K562 (cell line): ENCODE data around the gene CPE. TPM values are rescaled to one million over a fixed set of nuclear protein-coding genes. Genes with fewer than 3 reads are reported as not detected.

Source experiments
- ATAC-seq: fragments of 200-7000 bp; cut with Tn5 transposase; 3 replicates; pipeline ENCODE4 v1.9.1; 2020; ENCODE audit warnings: moderate library complexity
- BruUV-seq: library from RNA; stranded (reverse); fragments of 400-500 nt; replicated peaks from 2 replicates; lab custom pipeline; 2021; lab: Mats Ljungman, UMichigan
- CTCF ChIA-PET: fragments of 300-600 bp; formaldehyde crosslinking; extraction: SDS; loops from one replicate; lab custom pipeline; 2021; ENCODE audit warnings: low intra/inter-chr PET ratio; lab: Yijun Ruan, JAX
- POLR2A ChIA-PET: fragments of 300-600, 350-650 bp; sonication (Branson Sonifier 250); formaldehyde crosslinking; extraction: SDS; loops from one replicate; lab custom pipeline; 2021; ENCODE audit warnings: antibody characterized with exemption, inconsistent platforms; lab: Yijun Ruan, JAX
- DNase-seq, 4 experiments: peaks; one replicate each; pipeline versions ENCODE4 v3.0.0 to v3.0.0-alpha.2; 2011 to 2018; ENCODE audit warnings: low spot score in 3 of 4, mixed read lengths in 3 of 4; ENCODE audit errors: extremely low read depth in 1 of 4
- FAIRE-seq: peaks from 2 replicates; lab custom pipeline; 2011; peaks lifted over from hg19 to GRCh38; lab: Jason Lieb, UNC
- H2AFZ ChIP-seq: 2 replicates; pipeline ENCODE4 v1.6.0; 2011; ENCODE audit warnings: low read depth, low read length, control low read depth, inconsistent platforms
- H3K27ac ChIP-seq: fragments of 200-600 bp; 3 replicates; pipeline ENCODE4 v1.8.0; 2011; ENCODE audit warnings: low read depth, mild to moderate bottlenecking, control low read depth, inconsistent platforms, low read length, moderate library complexity, mixed read lengths; ENCODE audit errors: extremely low read depth
- H3K27me3 ChIP-seq, 2 experiments: fragments of 300-600 bp in 1 of 2; 2 replicates in 1 of 2; 3 replicates in 1 of 2; pipeline versions ENCODE4 v1.6.0 to v1.8.0; 2011; ENCODE audit warnings: inconsistent platforms in 2 of 2, low read length in 2 of 2, mild to moderate bottlenecking in 1 of 2, mixed read lengths in 1 of 2, moderate library complexity in 1 of 2; ENCODE audit not compliant: control insufficient read depth in 2 of 2, insufficient read depth in 2 of 2
- H3K36me3 ChIP-seq: fragments of 300-600 bp; 3 replicates; pipeline ENCODE4 v1.8.0; 2011; ENCODE audit warnings: mild to moderate bottlenecking, low read length, inconsistent platforms; ENCODE audit not compliant: control insufficient read depth, insufficient read depth
- H3K4me1 ChIP-seq, 2 experiments: fragments of 200-600 bp in 1 of 2; replicated peaks in 1 of 2; 2 replicates in 1 of 2; 3 replicates in 1 of 2; pipeline versions ENCODE4 v1.5.1 to v1.8.0; 2011; ENCODE audit warnings: inconsistent platforms in 2 of 2, low read length in 2 of 2, mild to moderate bottlenecking in 1 of 2, mixed read lengths in 1 of 2, moderate library complexity in 1 of 2; ENCODE audit not compliant: control insufficient read depth in 2 of 2, insufficient read depth in 2 of 2
- H3K4me2 ChIP-seq: 2 replicates; pipeline ENCODE4 v1.6.1; 2011; ENCODE audit warnings: low read length, control low read depth, inconsistent platforms, mixed read lengths; ENCODE audit not compliant: insufficient read depth
- H3K4me3 ChIP-seq: fragments of 200-600 bp; sonication (generic), shearing (Covaris generic); 2 replicates; pipeline ENCODE4 v1.5.1; 2016; ENCODE audit warnings: control low read depth, inconsistent platforms
- H3K79me2 ChIP-seq: fragments of 200-600 bp; 3 replicates; pipeline ENCODE4 v1.8.0; 2011; ENCODE audit warnings: low read length, inconsistent platforms; ENCODE audit not compliant: control insufficient read depth, insufficient read depth
- H3K9ac ChIP-seq, 2 experiments: 2 replicates each; pipeline versions ENCODE4 v1.6.0 to v1.6.1; 2011; ENCODE audit warnings: low read depth in 2 of 2, low read length in 2 of 2, control low read depth in 1 of 2, inconsistent platforms in 1 of 2, mild to moderate bottlenecking in 1 of 2, mixed read lengths in 1 of 2; ENCODE audit not compliant: insufficient read depth in 1 of 2
- H3K9me1 ChIP-seq: one replicate; pipeline ENCODE4 v1.6.0; 2011; ENCODE audit warnings: inconsistent platforms, mild to moderate bottlenecking, low read length, moderate library complexity; ENCODE audit not compliant: control insufficient read depth, insufficient read depth
- H3K9me3 ChIP-seq: replicated peaks from 2 replicates; pipeline ENCODE4 v1.5.1; 2011; ENCODE audit warnings: low read depth, low read length, inconsistent platforms; ENCODE audit not compliant: control insufficient read depth, insufficient read depth
- H4K20me1 ChIP-seq: replicated peaks from 2 replicates; pipeline ENCODE4 v1.6.1; 2011; ENCODE audit warnings: low read length, inconsistent platforms, mixed read lengths; ENCODE audit not compliant: control insufficient read depth, insufficient read depth
- ASH1L ChIP-seq: fragments of 450-650 bp; IDR thresholded peaks from 2 replicates; pipeline ENCODE4 v1.6.1; 2018; ENCODE audit warnings: borderline replicate concordance, mild to moderate bottlenecking, low read depth; ENCODE audit not compliant: partially characterized antibody
- CBFB ChIP-seq: sonication (generic); formaldehyde crosslinking; IDR thresholded peaks from 2 replicates; pipeline ENCODE4 v1.4.0; 2020; ENCODE audit warnings: mild to moderate bottlenecking, missing genetic modification reagents
- GABPB2 ChIP-seq: fragments of 250-450 bp; sonication (Bioruptor Pico); conservative IDR thresholded peaks from 2 replicates; pipeline ENCODE4 v1.5.1; 2021; ENCODE audit warnings: mild to moderate bottlenecking
- GATAD2B ChIP-seq: fragments of 450-650 bp; IDR thresholded peaks from 2 replicates; pipeline ENCODE4 v1.6.1; 2017; ENCODE audit warnings: mild to moderate bottlenecking, borderline replicate concordance
- IRF2 ChIP-seq: sonication (generic); formaldehyde crosslinking; IDR thresholded peaks from 2 replicates; pipeline ENCODE4 v1.8.1; 2022; ENCODE audit warnings: mild to moderate bottlenecking, missing genetic modification reagents
- KAT8 ChIP-seq: fragments of 450-650 bp; IDR thresholded peaks from 2 replicates; pipeline ENCODE4 v1.6.1; 2016; ENCODE audit warnings: low read depth, mild to moderate bottlenecking
- KHSRP ChIP-seq: fragments of 450-650 bp; IDR thresholded peaks from 2 replicates; pipeline ENCODE4 v1.6.1; 2017
- NEUROD1 ChIP-seq: fragments of 150-350 bp; IDR thresholded peaks from 2 replicates; pipeline ENCODE4 v1.6.1; 2014; ENCODE audit warnings: borderline replicate concordance, low read length, low read depth; ENCODE audit not compliant: partially characterized antibody
- NR2F6 ChIP-seq: fragments of 450-650 bp; formaldehyde crosslinking; IDR thresholded peaks from 2 replicates; pipeline ENCODE4 v1.4.0; 2020; ENCODE audit warnings: mild to moderate bottlenecking
- RBM34 ChIP-seq: fragments of 200-400 bp; formaldehyde crosslinking; IDR thresholded peaks from 2 replicates; pipeline ENCODE4 v1.6.1; 2018; ENCODE audit warnings: low read length, borderline replicate concordance; ENCODE audit not compliant: insufficient read depth
- SIN3A ChIP-seq, 2 experiments: fragments of 150-350 bp in 1 of 2; IDR thresholded peaks; 2 replicates each; pipeline ENCODE4 v1.6.1; 2011 to 2016; ENCODE audit warnings: borderline replicate concordance in 2 of 2, low read depth in 2 of 2, low read length in 2 of 2, mild to moderate bottlenecking in 2 of 2, moderate library complexity in 2 of 2; ENCODE audit not compliant: control insufficient read depth in 1 of 2
- TCF3 ChIP-seq: sonication (generic); formaldehyde crosslinking; IDR thresholded peaks from 2 replicates; pipeline ENCODE4 v1.4.0; 2020; ENCODE audit warnings: mild to moderate bottlenecking, missing genetic modification reagents
- U2AF2 ChIP-seq: fragments of 200-400 bp; formaldehyde crosslinking; optimal IDR thresholded peaks from 2 replicates; pipeline ENCODE3; 2017; ENCODE audit warnings: low read depth, mild to moderate bottlenecking, low read length
- ZNF146 ChIP-seq: IDR thresholded peaks from one replicate; pipeline ENCODE4 v1.6.1; 2018; ENCODE audit warnings: missing compliant biosample characterization; ENCODE audit not compliant: unreplicated experiment
- ZNF57 ChIP-seq: fragments of 450-650 bp; formaldehyde crosslinking; IDR thresholded peaks from 2 replicates; pipeline ENCODE4 v1.4.0; 2020; ENCODE audit warnings: mild to moderate bottlenecking, moderate library complexity
- ZZZ3 ChIP-seq: fragments of 450-650 bp; IDR thresholded peaks from 2 replicates; pipeline ENCODE4 v1.6.1; 2016; ENCODE audit warnings: antibody characterized with exemption, mild to moderate bottlenecking, moderate library complexity
- WGBS: fragments of 100-300 bp; shearing (Covaris generic); methylation state at CpG from one replicate; pipeline ENCODE4 v1.1.6; 2016; ENCODE audit warnings: low coverage, mixed read lengths; ENCODE audit not compliant: insufficient coverage; ENCODE audit errors: missing lambda C conversion rate; 5-methylcytosine and 5-hydroxymethylcytosine counted together
- in situ Hi-C: fragments of 300-500 bp; cut with MboI; formaldehyde crosslinking; loops from 4 replicates; pipeline ENCODE4 v1.15.0; 2018; ENCODE audit warnings: inconsistent platforms, mixed read lengths
- intact Hi-C: fragments of 100-400 bp; cut with micrococcal nuclease; formaldehyde crosslinking; loops from 2 replicates; pipeline ENCODE4 v1.14.2; 2022
- polyA plus RNA-seq, 8 experiments: library from polyadenylated mRNA; depleted of rRNA in 4 of 8; stranded (reverse) in 5 of 8; unstranded in 3 of 8; fragments of >200 nt; fragmentation: Nextera tagmentation in 2 of 8; fragmentation: Illumina TruSeq in 1 of 8; extraction: Ambion mirVana in 2 of 8; extraction: Trizol in 1 of 8; gene quantifications; 2 replicates each; pipeline versions ENCODE4 v1.2.1 to v1.2.3, GENCODE V29; 2011 to 2014; ENCODE audit warnings: inconsistent platforms in 1 of 8, missing spikeins in 1 of 8
- total RNA-seq, 7 experiments: library from RNA; depleted of rRNA in 6 of 7; stranded (reverse); fragments of >200 nt in 6 of 7; fragmentation: Illumina TruSeq in 2 of 7; extraction: Trizol in 2 of 7; gene quantifications; 2 replicates each; pipeline versions ENCODE4 v1.2.1 to v1.2.3, GENCODE V29; 2011 to 2021; ENCODE audit warnings: low replicate concordance in 1 of 7
- TF ChIP-seq, protein P1 (sequence below): fragments of 450-650 bp; IDR thresholded peaks from 2 replicates; pipeline ENCODE4 v1.6.1; 2016; ENCODE audit warnings: borderline replicate concordance

The CPE gene
- total and polyA plus RNA-seq, 9 of the 15 experiments (the other 6 are each of a cell fraction or from before 2014, with no cell fraction given): 0.04 to 0.16 (median 0.06) TPM; not detected in 4

GRCh38 chr4:165375465-165375864, 3.3 kb upstream of the CPE start:
- intact Hi-C loops: no loop called here
- Histone ChIP-seq H3K4me2 (no peak overlapping the region), H3K27ac (no peak overlapping the region), H3K9ac (no peak overlapping the region), H3K4me3 (no peak overlapping the region), H3K9me1 (no peaks in the 10 kb centered on the region), H2AFZ (no peak overlapping the region), H3K9me3 (no peaks in the 10 kb centered on the region), H3K4me1 (peaks cover 0 to 7% of the 10 kb centered on the region in 2 experiments; a peak in 2 of 5 replicates), H4K20me1 (no peaks in the 10 kb centered on the region), H3K79me2 (no peaks in the 10 kb centered on the region), H3K36me3 (no peaks in the 10 kb centered on the region), H3K27me3 (peaks cover 0 to 7% of the 10 kb centered on the region in 2 experiments; a peak in 2 of 5 replicates)
- TF ChIP-seq ASH1L: no peak
- TF ChIP-seq U2AF2: no peak
- no peak for TF ChIP-seq GABPB2 (CRISPR knock-in tag)
- no peak for TF ChIP-seq KAT8
- no peak for TF ChIP-seq IRF2 (CRISPR knock-in tag)
- no peak for TF ChIP-seq ZNF146
- ChIA-PET POLR2A (no interaction called here), CTCF (no interaction called here)
- ATAC-seq: no peak
- BruUV-seq: no TSS peak
- no peak for DNase-seq
- FAIRE-seq: no peak
- 0% methylated on average over 2 of the region's 2 CpGs for WGBS
- in situ Hi-C loops: no loop called here

- no TSS peak for BruUV-seq
- no peaks in the 10 kb centered on the region for H3K79me2 ChIP-seq
- CTCF ChIA-PET: interaction anchor here (0.6 kb wide), 1 partner anchor 75 kb away, joined by 3 read pairs; no protein-coding TSS in a partner anchor
- no peak overlapping the region for H3K4me2 ChIP-seq
- no peaks in the 10 kb centered on the region for H4K20me1 ChIP-seq
- no peak for ATAC-seq
- no peaks in the 10 kb centered on the region for H3K36me3 ChIP-seq
- no peak for FAIRE-seq
- peaks cover 0 to 7% of the 10 kb centered on the region in 2 experiments; a peak in 2 of 5 replicates for H3K27me3 ChIP-seq
- no peak overlapping the region for H3K27ac ChIP-seq
- H3K4me3 ChIP-seq: no peak overlapping the region
- 0% methylated on average over 1 of the region's 1 CpG for WGBS
- no peak for DNase-seq
- in situ Hi-C loops (no loop called here), intact Hi-C loops (no loop called here)
- POLR2A ChIA-PET: interaction anchor here (1.4 kb wide), 1 partner anchor 10 kb away, joined by 3 read pairs; no protein-coding TSS in a partner anchor
- no peaks in the 10 kb centered on the region for H3K9me1 ChIP-seq
- no peak overlapping the region for H3K9ac ChIP-seq
- H3K4me1 ChIP-seq: peaks cover 0 to 7% of the 10 kb centered on the region in 2 experiments; a peak in 2 of 5 replicates
- H2AFZ ChIP-seq: no peak overlapping the region
- H3K9me3 ChIP-seq: no peaks in the 10 kb centered on the region
- TF ChIP-seq KHSRP: no peak
- TF ChIP-seq RBM34: no peak
- no peak for TF ChIP-seq TCF3 (CRISPR knock-in tag)
- no peak for TF ChIP-seq ZZZ3
- no peak for TF ChIP-seq CBFB (CRISPR knock-in tag)
- TF ChIP-seq, protein P1, sequence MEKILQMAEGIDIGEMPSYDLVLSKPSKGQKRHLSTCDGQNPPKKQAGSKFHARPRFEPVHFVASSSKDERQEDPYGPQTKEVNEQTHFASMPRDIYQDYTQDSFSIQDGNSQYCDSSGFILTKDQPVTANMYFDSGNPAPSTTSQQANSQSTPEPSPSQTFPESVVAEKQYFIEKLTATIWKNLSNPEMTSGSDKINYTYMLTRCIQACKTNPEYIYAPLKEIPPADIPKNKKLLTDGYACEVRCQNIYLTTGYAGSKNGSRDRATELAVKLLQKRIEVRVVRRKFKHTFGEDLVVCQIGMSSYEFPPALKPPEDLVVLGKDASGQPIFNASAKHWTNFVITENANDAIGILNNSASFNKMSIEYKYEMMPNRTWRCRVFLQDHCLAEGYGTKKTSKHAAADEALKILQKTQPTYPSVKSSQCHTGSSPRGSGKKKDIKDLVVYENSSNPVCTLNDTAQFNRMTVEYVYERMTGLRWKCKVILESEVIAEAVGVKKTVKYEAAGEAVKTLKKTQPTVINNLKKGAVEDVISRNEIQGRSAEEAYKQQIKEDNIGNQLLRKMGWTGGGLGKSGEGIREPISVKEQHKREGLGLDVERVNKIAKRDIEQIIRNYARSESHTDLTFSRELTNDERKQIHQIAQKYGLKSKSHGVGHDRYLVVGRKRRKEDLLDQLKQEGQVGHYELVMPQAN: no peak
- TF ChIP-seq NEUROD1: no peak
- TF ChIP-seq GATAD2B: no peak
- TF ChIP-seq SIN3A (IDR thresholded peaks at IDR 0.05; ENCODE audit: borderline replicate concordance in 2 of 2, control insufficient read depth in 1 of 2, low read depth in 2 of 2, low read length in 2 of 2): no peak
- TF ChIP-seq NR2F6: no peak
- TF ChIP-seq ZNF57 (CRISPR knock-in tag): no peak
Measured at GRCh38 chr4:165378398-165378744, 437 bp upstream of the CPE start.
